HepG2 (cell line): Measurements from ENCODE around the gene ESYT2.

ENCODE experiments used
- ADNP ChIP-seq: sonication (generic); formaldehyde crosslinking; IDR thresholded peaks from 2 replicates; pipeline ENCODE4 v1.4.0; 2020; ENCODE audit warnings: missing genetic modification reagents
- CBX2 ChIP-seq, 2 experiments: fragments of 200-600 bp in 1 of 2; sonication (generic); formaldehyde crosslinking in 1 of 2; IDR thresholded peaks; 2 replicates each; pipeline versions ENCODE4 v1.7.0 to v1.8.1; 2018 to 2022; ENCODE audit warnings: low read depth in 2 of 2, low read length in 1 of 2, mild to moderate bottlenecking in 1 of 2, missing genetic modification reagents in 1 of 2
- CTCF ChIP-seq: sonication (generic); formaldehyde crosslinking; IDR thresholded peaks from 2 replicates; pipeline ENCODE4 v1.5.0; 2020; ENCODE audit warnings: mild to moderate bottlenecking, missing genetic modification reagents, moderate library complexity
- FOXA1 ChIP-seq, 2 experiments: fragments of 450-650 bp in 1 of 2; sonication (generic) in 1 of 2; formaldehyde crosslinking in 1 of 2; IDR thresholded peaks; 2 replicates each; pipeline versions ENCODE4 v1.4.0 to v1.6.1; 2016 to 2020; ENCODE audit warnings: missing genetic modification reagents in 1 of 2
- NR3C1 ChIP-seq: sonication (generic); formaldehyde crosslinking; IDR thresholded peaks from 2 replicates; pipeline ENCODE4 v1.4.0; 2020; ENCODE audit warnings: missing genetic modification reagents
- POLR2AphosphoS5 ChIP-seq: IDR thresholded peaks from 2 replicates; pipeline ENCODE4 v1.6.1; 2012; ENCODE audit warnings: low read depth, low read length
- RFX1 ChIP-seq: fragments of 450-650 bp; IDR thresholded peaks from 2 replicates; pipeline ENCODE4 v1.6.1; 2017
- RNF2 ChIP-seq: fragments of 450-650 bp; conservative IDR thresholded peaks from 2 replicates; pipeline ENCODE4 v1.6.1; 2016; ENCODE audit warnings: low read depth
- SMAD1 ChIP-seq: sonication (generic); formaldehyde crosslinking; IDR thresholded peaks from 2 replicates; pipeline ENCODE4 v1.4.0; 2020; ENCODE audit warnings: missing genetic modification reagents, low read depth, mild to moderate bottlenecking, borderline replicate concordance

DNA sequence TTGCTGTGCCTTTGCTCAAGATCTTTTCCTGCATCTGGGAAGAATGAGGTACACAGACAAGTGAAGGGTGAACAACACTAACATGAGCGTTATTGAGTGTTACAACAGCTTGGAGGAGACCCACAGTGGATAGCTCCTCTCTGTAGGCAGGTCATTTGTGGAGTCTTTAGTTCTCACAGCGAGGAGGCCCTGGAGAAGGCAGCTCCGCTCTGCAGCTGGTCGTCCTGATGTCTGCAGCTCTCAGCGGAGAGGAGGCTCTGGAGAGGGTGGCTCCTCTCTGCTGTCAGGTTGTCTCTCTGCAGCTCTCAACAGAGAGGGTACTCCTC lies 20.1 kb upstream of the ESYT2 start:
- no peak for TF ChIP-seq CTCF
- no peak; the same call in 1 of the 2 replicates for TF ChIP-seq POLR2AphosphoS5
- no peak for TF ChIP-seq FOXA1 (IDR thresholded peaks at IDR 0.05)
- no peak for TF ChIP-seq FOXA1 (CRISPR knock-in tag; IDR thresholded peaks at IDR 0.05)
- TF ChIP-seq ADNP (CRISPR knock-in tag), result no peak
- no peak for TF ChIP-seq NR3C1
- TF ChIP-seq CBX2 (IDR thresholded peaks at IDR 0.05; ENCODE audit: low read depth, low read length), result no peak
- TF ChIP-seq CBX2 (CRISPR knock-in tag; IDR thresholded peaks at IDR 0.05; ENCODE audit: low read depth), result no peak
- TF ChIP-seq RNF2, result no peak
- TF ChIP-seq SMAD1 (CRISPR knock-in tag), result no peak
- no peak for TF ChIP-seq RFX1
